Epithelial cell of esophagus (primary cell): Measurements from ENCODE around the gene OXT.
A peak's percentile ranks its signal among the peaks of the same experiment; 100 is the strongest.

Experiments used
- DNase-seq: peaks from one replicate; pipeline ENCODE4 v3.0.0; 2010; ENCODE audit warnings: low read depth
- H3K4me3 ChIP-seq: 2 replicates; pipeline ENCODE4 v1.5.1; 2011; ENCODE audit warnings: mild to moderate bottlenecking, low read length, control low read depth
- TF ChIP-seq, protein P1 (sequence below): IDR thresholded peaks from 2 replicates; pipeline ENCODE4 v1.5.1; 2011; ENCODE audit warnings: low read depth, mild to moderate bottlenecking, low read length, control low read depth, inconsistent platforms; ENCODE audit not compliant: insufficient read depth; ENCODE audit errors: missing control alignments

OXT gene

DNA sequence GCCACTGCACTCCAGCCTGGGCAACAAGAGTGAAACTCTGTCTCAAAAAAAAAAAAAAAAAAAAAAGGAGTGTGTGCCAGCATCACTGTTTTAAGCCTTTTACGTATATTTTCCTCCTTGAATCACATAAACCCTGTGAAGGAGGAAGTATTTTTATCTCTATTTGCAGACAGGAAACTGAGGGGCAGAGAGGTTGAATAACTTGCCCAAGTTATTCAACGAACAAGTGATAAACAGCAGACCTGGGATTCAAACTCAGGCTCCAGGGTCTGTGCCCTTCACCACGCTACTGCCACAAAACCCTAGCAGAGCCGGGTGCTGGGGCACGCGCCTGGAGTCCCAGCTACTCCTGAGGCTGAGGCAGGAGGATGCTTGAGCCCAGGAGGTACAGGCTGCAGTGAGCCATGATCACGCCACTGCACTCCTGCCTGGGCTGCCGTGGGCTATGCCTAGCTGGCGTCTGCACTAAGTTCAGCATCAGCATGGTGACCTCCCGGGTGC lies 22.5 kb downstream of the OXT start:
- DNase-seq, result no peak
- no peak overlapping the region for H3K4me3 ChIP-seq
- TF ChIP-seq, protein P1, sequence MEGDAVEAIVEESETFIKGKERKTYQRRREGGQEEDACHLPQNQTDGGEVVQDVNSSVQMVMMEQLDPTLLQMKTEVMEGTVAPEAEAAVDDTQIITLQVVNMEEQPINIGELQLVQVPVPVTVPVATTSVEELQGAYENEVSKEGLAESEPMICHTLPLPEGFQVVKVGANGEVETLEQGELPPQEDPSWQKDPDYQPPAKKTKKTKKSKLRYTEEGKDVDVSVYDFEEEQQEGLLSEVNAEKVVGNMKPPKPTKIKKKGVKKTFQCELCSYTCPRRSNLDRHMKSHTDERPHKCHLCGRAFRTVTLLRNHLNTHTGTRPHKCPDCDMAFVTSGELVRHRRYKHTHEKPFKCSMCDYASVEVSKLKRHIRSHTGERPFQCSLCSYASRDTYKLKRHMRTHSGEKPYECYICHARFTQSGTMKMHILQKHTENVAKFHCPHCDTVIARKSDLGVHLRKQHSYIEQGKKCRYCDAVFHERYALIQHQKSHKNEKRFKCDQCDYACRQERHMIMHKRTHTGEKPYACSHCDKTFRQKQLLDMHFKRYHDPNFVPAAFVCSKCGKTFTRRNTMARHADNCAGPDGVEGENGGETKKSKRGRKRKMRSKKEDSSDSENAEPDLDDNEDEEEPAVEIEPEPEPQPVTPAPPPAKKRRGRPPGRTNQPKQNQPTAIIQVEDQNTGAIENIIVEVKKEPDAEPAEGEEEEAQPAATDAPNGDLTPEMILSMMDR, result no peak

- TF ChIP-seq, protein P1, result no peak
- DNase-seq, result peak; percentile 17
- H3K4me3 ChIP-seq, result no peak overlapping the region
These were observed 23.6 kb downstream of the OXT start for GRCh38 chr20:3094848-3095629.

DNA sequence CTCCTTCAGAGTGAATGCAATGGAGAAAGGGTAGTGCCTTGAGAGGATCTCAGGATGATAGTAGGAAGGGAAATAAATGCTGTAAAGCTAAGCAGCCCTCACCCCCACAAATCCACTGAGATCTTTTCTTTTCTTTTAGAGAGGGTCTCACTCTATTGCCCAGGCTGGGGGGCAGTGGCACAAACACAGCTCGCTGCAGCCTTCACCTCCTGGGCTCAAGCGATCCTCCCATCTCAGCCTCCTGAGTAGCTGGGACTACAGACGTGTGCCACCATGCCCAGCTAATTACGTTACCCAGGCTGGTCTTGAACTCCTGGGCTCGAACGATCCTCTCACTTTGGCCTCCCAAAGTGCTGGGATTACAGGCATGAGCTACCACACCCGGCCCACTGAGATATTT lies 29.1 kb downstream of the OXT start:
- TF ChIP-seq, protein P1, result no peak
- no peak for DNase-seq
- H3K4me3 ChIP-seq, result no peak overlapping the region

- no peak for DNase-seq
- H3K4me3 ChIP-seq, result no peak overlapping the region
- TF ChIP-seq, protein P1, result no peak
These were observed 29.8 kb downstream of the OXT start for GRCh38 chr20:3101251-3101650.

DNA sequence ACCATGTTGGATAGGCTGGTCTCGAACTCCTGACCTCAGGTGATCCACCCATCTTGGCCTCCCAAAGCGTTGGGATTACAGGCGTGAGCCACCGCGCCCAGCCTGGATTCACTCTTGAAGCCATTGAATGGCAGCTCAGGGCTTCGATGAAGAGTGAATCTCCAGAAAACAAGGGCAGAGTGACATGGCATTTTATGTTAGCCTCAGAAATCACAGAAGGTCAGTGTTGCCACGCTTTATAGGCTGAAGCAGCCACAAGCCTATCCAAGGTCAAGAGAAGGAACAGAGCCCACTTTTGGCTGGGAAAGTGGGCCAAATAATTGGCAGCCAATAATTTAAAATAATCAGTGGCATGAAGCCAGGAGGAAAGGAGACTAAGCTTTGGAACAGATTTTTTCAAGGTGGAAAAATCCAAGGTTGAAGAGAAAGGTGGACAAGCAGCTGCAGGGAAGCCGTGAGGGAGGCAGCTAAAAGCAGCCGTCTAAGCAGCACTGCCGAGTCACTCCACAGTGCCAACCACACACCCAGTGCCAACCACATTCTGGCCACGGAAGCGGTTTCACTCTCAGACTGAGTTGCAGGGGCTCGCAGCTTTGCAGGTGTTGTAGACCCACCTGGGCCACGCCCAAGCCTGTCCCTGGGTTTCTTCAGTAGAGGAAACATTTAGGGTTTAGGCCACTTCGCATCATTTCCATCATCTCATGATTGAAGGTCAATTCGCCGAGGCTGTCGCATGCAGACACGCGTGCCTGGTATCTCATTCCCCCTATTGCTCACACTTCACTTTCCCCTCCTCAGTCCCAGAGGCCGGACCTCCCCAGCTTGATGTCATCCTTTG lies 30.5 kb downstream of the OXT start:
- no peak overlapping the region for H3K4me3 ChIP-seq
- no peak for DNase-seq
- TF ChIP-seq, protein P1, result no peak

DNA sequence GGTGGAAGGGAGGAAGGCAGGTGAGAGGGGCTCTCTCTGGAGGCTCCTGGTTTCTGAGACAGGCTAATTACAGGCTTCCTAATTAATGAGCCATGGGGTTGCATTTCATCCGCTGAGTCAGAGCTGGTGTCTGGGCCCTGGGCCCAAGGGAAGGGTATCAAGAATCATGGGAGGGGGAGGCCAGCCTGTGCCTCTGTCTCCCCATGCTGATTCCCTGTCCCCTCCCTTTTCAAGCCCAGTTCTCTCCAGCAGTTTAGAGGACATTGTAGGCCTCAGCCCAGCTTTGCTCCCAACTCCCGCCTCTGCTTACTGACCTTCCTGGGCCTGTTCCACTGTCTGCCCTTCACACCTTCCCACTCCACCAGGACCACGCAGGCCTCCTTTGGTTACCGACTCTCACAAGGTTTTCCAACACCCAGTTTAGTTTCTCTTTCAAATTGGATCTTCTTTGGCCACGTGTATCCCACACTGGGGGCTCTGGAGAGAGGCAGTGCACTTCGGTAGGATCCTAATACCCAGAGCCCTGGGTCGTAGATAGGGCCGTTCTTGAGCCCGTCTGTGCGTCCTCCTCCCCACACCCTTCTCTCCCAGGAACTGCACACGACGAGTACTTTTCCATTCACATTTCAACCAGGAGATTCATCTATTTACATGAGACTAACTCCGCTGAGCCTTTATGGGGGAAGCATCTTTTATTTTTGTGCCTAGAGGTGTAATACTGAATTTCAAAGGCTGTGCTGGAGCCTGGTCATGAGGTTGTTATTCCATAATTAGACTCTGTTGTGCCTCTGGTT lies 31.4 kb downstream of the OXT start:
- TF ChIP-seq, protein P1, result no peak
- no peak for DNase-seq
- H3K4me3 ChIP-seq, result no peak overlapping the region
